NOMO-1 treated with DMSO at 0.1 percent for 48 hours (cell line): ENCODE data around the gene HES6.
"Not testable (repeated sequence)": the region's sequence is repeated elsewhere in the genome, so short reads cannot be mapped to it uniquely, and the experiment has no call there.

ENCODE experiments used
- DNase-seq: peaks from one replicate; lab custom pipeline; 2025; ENCODE audit not compliant: unreplicated experiment; lab: John Stamatoyannopoulos, UW

The HES6 gene

GRCh38 chr2:238273433-238273832 lies 33.6 kb upstream of the HES6 start:
- peak; percentile 43 for DNase-seq

- DNase-seq = no peak
These were observed 32.3 kb upstream of the HES6 start for GRCh38 chr2:238272156-238272555.

- DNase-seq = not testable (repeated sequence)
These were observed 31.8 kb upstream of the HES6 start for GRCh38 chr2:238271686-238272085.

- DNase-seq = no peak
These were observed 31.3 kb upstream of the HES6 start for GRCh38 chr2:238271061-238271554.

GRCh38 chr2:238270606-238271005 lies 30.8 kb upstream of the HES6 start:
- DNase-seq = no peak

GRCh38 chr2:238269741-238270140 lies 29.9 kb upstream of the HES6 start:
- DNase-seq = no peak

- DNase-seq = no peak
These were observed 28.2 kb upstream of the HES6 start for GRCh38 chr2:238267884-238268680.

- no peak for DNase-seq
These were observed 27.5 kb upstream of the HES6 start for GRCh38 chr2:238267341-238267710.

- no peak for DNase-seq
These were observed 25.8 kb upstream of the HES6 start for GRCh38 chr2:238265605-238266004.

GRCh38 chr2:238264072-238264460 lies 24.2 kb upstream of the HES6 start:
- no peak for DNase-seq

- DNase-seq = peak; percentile 67
These were observed 23.6 kb upstream of the HES6 start for GRCh38 chr2:238263204-238264071.

GRCh38 chr2:238262496-238263122 lies 22.8 kb upstream of the HES6 start:
- DNase-seq = no peak

GRCh38 chr2:238261718-238262375 lies 22.0 kb upstream of the HES6 start:
- no peak for DNase-seq

GRCh38 chr2:238260883-238261282 lies 21.0 kb upstream of the HES6 start:
- no peak for DNase-seq

- no peak for DNase-seq
These were observed 19.5 kb upstream of the HES6 start for GRCh38 chr2:238259061-238260020.

GRCh38 chr2:238257786-238258700 lies 18.2 kb upstream of the HES6 start:
- no peak for DNase-seq

GRCh38 chr2:238256594-238257104 lies 16.8 kb upstream of the HES6 start:
- DNase-seq = peak; percentile 84

- no peak for DNase-seq
These were observed 16.3 kb upstream of the HES6 start for GRCh38 chr2:238256111-238256510.

- no peak for DNase-seq
These were observed 15.8 kb upstream of the HES6 start for GRCh38 chr2:238255636-238256035.
